Large intestine (tissue), 3 donors: ENCODE measurements around the gene MAD1L1. TPM values are rescaled to one million over a fixed set of nuclear protein-coding genes. Genes with fewer than 3 reads are reported as not detected.

ENCODE experiments used
- DNase-seq, 2 donors: peaks; one replicate each; pipeline versions ENCODE4 v3.0.0 to v3.0.0-alpha.2; 2013
- H3K27ac ChIP-seq: one replicate; pipeline ENCODE4 v1.5.1; 2013; ENCODE audit warnings: low read length
- H3K27me3 ChIP-seq: 2 replicates; pipeline ENCODE4 v1.6.1; 2013; ENCODE audit warnings: low read length; ENCODE audit not compliant: control insufficient read depth, insufficient read depth
- H3K36me3 ChIP-seq: 2 replicates; pipeline ENCODE4 v1.6.1; 2013; ENCODE audit warnings: low read length; ENCODE audit not compliant: control insufficient read depth, insufficient read depth
- H3K4me1 ChIP-seq: one replicate; pipeline ENCODE4 v1.6.1; 2013; ENCODE audit warnings: low read length; ENCODE audit not compliant: control insufficient read depth, insufficient read depth
- H3K4me3 ChIP-seq: one replicate; pipeline ENCODE4 v1.5.1; 2013; ENCODE audit warnings: low read length
- H3K9me3 ChIP-seq: one replicate; pipeline ENCODE4 v1.6.1; 2013; ENCODE audit warnings: mild to moderate bottlenecking, low read depth, low read length, moderate library complexity; ENCODE audit not compliant: control insufficient read depth
- WGBS: methylation state at CpG from one replicate; pipeline ENCODE4 v1.1.5; 2013; ENCODE audit warnings: low lambda C conversion rate; ENCODE audit not compliant: insufficient coverage; 5-methylcytosine and 5-hydroxymethylcytosine counted together
- polyA plus RNA-seq: library from polyadenylated mRNA; unstranded; fragments of 120-200 nt; gene quantifications from one replicate; pipeline ENCODE4 v1.2.1, GENCODE V29; 2013

MAD1L1 gene
- polyA plus RNA-seq, 1 donor = 15.1 TPM

DNA sequence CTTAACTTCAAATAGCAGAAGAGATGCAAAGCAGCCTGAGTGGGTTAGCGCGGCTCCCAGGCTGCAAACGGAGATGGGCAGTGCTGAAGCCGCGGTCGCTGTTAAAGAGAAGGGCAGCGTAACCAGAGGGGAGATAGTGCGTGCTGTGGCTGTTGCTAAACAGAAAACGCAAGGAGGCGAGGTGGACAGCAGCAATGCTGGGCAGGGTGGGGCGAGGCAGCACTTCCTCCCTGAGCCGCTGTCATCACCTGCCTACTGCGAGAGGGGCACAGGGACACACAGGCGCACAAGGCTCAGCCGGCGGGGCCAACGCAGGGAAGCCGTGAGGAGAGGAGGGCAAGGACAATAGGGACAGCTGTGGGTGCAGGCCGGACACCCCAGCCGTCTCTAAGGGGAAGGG is 137.3 kb downstream of the MAD1L1 start:
- WGBS = 97% methylated on average over 5 of the region's 20 CpGs
- peaks cover 3% of the 10 kb centered on the region for H3K36me3 ChIP-seq
- H3K27me3 ChIP-seq = no peaks in the 10 kb centered on the region
- H3K4me1 ChIP-seq = peaks cover 2% of the 10 kb centered on the region
- DNase-seq = no peak
- H3K9me3 ChIP-seq = peaks cover 3% of the 10 kb centered on the region
- no peak overlapping the region for H3K27ac ChIP-seq
- no peak overlapping the region for H3K4me3 ChIP-seq

DNA sequence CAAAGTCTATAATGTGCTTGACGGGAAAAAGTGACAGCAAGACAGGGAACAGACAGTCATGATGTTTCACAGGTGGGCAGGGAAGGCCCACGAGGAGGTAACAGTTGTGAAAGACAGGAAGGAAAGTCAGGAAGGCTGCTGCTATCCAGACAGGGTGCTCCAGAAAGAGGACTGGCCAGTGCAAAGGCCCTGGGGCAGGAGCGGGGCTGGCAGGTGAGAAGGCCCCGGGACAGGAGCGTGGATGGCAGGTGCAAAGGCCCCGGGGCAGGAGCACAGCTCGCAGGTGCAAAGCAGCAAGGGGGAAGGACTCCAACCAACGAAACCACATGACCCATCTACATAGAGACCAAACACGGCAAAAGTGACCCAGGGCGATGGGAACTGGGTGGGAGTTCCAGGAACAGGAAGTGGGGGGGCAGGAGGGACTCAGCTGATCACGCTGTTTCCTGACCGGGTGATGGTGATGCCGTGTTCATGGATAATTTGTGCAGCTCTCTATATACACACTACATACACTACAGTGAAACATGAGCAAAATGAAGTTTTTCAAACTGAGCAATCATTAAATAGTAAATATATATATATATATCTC is 138.2 kb downstream of the MAD1L1 start:
- no peak overlapping the region for H3K27ac ChIP-seq
- no peak for DNase-seq

GRCh38 chr7:2093843-2094220 is 138.9 kb downstream of the MAD1L1 start:
- no peaks in the 10 kb centered on the region for H3K27me3 ChIP-seq
- DNase-seq = no peak
- peaks cover 3% of the 10 kb centered on the region for H3K36me3 ChIP-seq
- no peak overlapping the region for H3K27ac ChIP-seq
- H3K4me3 ChIP-seq = no peak overlapping the region
- peaks cover 3% of the 10 kb centered on the region for H3K9me3 ChIP-seq
- WGBS = no CpG with 5 or more reads among the region's 13 CpGs
- no peaks in the 10 kb centered on the region for H3K4me1 ChIP-seq

More for the DNA sequence above, 138.2 kb downstream of the MAD1L1 start:
- Histone ChIP-seq H3K9me3 (peaks cover 3% of the 10 kb centered on the region), H3K4me3 (no peak overlapping the region), H3K27me3 (no peaks in the 10 kb centered on the region), H3K36me3 (peaks cover 3% of the 10 kb centered on the region), H3K4me1 (no peaks in the 10 kb centered on the region)
- 100% methylated on average over 1 of the region's 13 CpGs for WGBS

GRCh38 chr7:2093215-2093842 is 139.4 kb downstream of the MAD1L1 start:
- peaks cover 3% of the 10 kb centered on the region for H3K9me3 ChIP-seq
- WGBS = 60% methylated on average over 1 of the region's 15 CpGs
- H3K27ac ChIP-seq = no peak overlapping the region
- no peaks in the 10 kb centered on the region for H3K27me3 ChIP-seq
- H3K36me3 ChIP-seq = peaks cover 3% of the 10 kb centered on the region
- DNase-seq = no peak
- no peak overlapping the region for H3K4me3 ChIP-seq
- no peaks in the 10 kb centered on the region for H3K4me1 ChIP-seq

GRCh38 chr7:2092279-2092678 is 140.5 kb downstream of the MAD1L1 start:
- no peak overlapping the region for H3K4me3 ChIP-seq
- peaks cover 3% of the 10 kb centered on the region for H3K36me3 ChIP-seq
- no peak overlapping the region for H3K27ac ChIP-seq
- no peaks in the 10 kb centered on the region for H3K27me3 ChIP-seq
- no peak for DNase-seq
- H3K4me1 ChIP-seq = no peaks in the 10 kb centered on the region
- WGBS = 96% methylated on average over 3 of the region's 8 CpGs
- H3K9me3 ChIP-seq = peaks cover 3% of the 10 kb centered on the region

- 93% methylated on average over 6 of the region's 29 CpGs for WGBS
- H3K27ac ChIP-seq = no peak overlapping the region
- H3K4me3 ChIP-seq = no peak overlapping the region
- no peak for DNase-seq
- H3K4me1 ChIP-seq = no peaks in the 10 kb centered on the region
- H3K9me3 ChIP-seq = peaks cover 3% of the 10 kb centered on the region
- H3K36me3 ChIP-seq = peaks cover 3% of the 10 kb centered on the region
- no peaks in the 10 kb centered on the region for H3K27me3 ChIP-seq
Observed at GRCh38 chr7:2090526-2091520, 141.9 kb downstream of the MAD1L1 start.

- no peak for DNase-seq
- no peak overlapping the region for H3K27ac ChIP-seq
- no CpG with 5 or more reads among the region's 15 CpGs for WGBS
Observed at GRCh38 chr7:2088801-2089200, 143.9 kb downstream of the MAD1L1 start.

GRCh38 chr7:2087744-2088143 is 145.0 kb downstream of the MAD1L1 start:
- Histone ChIP-seq H3K4me3 (no peak overlapping the region), H3K27ac (no peak overlapping the region), H3K4me1 (no peaks in the 10 kb centered on the region), H3K27me3 (no peaks in the 10 kb centered on the region), H3K36me3 (peaks cover 2% of the 10 kb centered on the region), H3K9me3 (no peaks in the 10 kb centered on the region)
- WGBS = no CpG with 5 or more reads among the region's 11 CpGs
- no peak for DNase-seq

More at GRCh38 chr7:2088801-2089200, 143.9 kb downstream of the MAD1L1 start:
- no peaks in the 10 kb centered on the region for H3K27me3 ChIP-seq
- no peaks in the 10 kb centered on the region for H3K36me3 ChIP-seq
- H3K9me3 ChIP-seq = no peaks in the 10 kb centered on the region
- H3K4me1 ChIP-seq = no peaks in the 10 kb centered on the region
- no peak overlapping the region for H3K4me3 ChIP-seq

- no peak overlapping the region for H3K4me3 ChIP-seq
- no peak for DNase-seq
- no peaks in the 10 kb centered on the region for H3K4me1 ChIP-seq
- H3K36me3 ChIP-seq = peaks cover 2% of the 10 kb centered on the region
- H3K27ac ChIP-seq = no peak overlapping the region
- no peaks in the 10 kb centered on the region for H3K27me3 ChIP-seq
- no peaks in the 10 kb centered on the region for H3K9me3 ChIP-seq
- no CpG with 5 or more reads among the region's 13 CpGs for WGBS
Observed at GRCh38 chr7:2086229-2086628, 146.5 kb downstream of the MAD1L1 start.

- no peak for DNase-seq
- WGBS = no CpG with 5 or more reads among the region's 16 CpGs
- H3K27ac ChIP-seq = no peak overlapping the region
- H3K9me3 ChIP-seq = no peaks in the 10 kb centered on the region
- no peaks in the 10 kb centered on the region for H3K27me3 ChIP-seq
- no peak overlapping the region for H3K4me3 ChIP-seq
- H3K36me3 ChIP-seq = peaks cover 2% of the 10 kb centered on the region
- no peaks in the 10 kb centered on the region for H3K4me1 ChIP-seq
Observed at GRCh38 chr7:2085804-2086203, 146.9 kb downstream of the MAD1L1 start.
